NCI-H2227 (cell line): ENCODE data around the gene PNPLA7.
"Not testable (repeated sequence)": the region's sequence is repeated elsewhere in the genome, so short reads cannot be mapped to it uniquely, and the experiment has no call there.

Experiments used
- DNase-seq: peaks from one replicate; lab custom pipeline; 2025; ENCODE audit not compliant: unreplicated experiment; lab: John Stamatoyannopoulos, UW

Gene PNPLA7

DNA sequence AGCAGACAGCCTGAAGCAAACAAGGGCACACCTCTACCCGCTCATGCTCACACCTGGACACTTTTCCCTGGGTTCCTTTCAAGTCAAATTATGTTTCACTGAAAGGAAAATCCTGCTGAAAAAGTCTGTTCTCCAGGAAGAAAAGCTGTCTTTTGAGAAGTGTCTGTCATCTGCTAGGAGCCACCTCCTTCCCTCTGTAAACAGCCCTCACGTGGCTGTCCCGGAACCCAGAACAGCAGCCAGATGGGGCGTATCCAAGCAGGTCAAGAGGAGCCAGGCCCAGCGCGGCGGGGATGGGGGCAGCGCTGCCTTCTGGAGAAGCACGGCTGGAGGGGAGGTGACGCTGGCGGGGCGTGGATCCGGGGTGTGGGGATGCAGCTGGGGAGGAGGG, at the start of gene PNPLA7:
TSS of gene PNPLA7 (minus strand) at position 172 of the 391 bp plus-strand sequence. CDS start 205 bp downstream, outside the sequence.
- peak; percentile 84 for DNase-seq

DNA sequence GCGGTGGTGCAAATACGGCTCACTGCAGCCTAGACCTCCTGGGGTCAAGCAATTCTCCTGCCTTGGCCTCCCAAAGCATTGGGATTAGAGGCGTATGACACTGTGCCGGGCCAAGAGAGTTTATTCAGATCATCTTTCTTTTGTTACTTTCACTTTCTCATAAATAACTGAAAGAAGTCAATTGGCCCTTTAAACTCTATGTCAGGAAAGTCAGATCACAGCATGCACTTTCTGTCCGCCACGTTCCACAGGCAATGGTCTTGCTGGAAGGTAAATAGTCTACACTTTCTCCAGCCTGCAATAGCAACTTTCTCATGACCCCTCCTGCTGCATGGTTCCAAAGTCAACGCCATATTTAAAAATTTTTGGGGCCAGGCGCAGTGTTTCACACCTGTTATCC, 48.7 kb upstream of the PNPLA7 start:
- DNase-seq: no peak

DNA sequence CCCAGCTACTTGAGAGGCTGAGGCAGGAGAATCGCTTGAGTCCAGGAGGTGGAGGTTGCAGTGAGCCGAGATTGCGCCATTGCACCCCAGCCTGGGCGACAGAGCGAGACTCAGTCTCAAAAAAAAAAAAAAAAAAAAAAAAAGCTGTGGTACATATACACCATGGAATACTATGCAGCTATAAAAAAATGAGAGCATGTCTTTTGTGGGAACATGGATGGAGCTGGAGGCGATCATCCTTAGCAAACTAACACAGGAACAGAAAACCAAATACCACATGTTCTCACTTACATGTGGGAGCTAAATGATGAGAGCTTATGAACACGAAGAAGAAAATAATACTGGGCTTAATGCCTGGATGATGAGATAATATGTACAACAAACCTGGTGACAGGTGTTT, 46.4 kb upstream of the PNPLA7 start:
- DNase-seq: not testable (repeated sequence)

DNA sequence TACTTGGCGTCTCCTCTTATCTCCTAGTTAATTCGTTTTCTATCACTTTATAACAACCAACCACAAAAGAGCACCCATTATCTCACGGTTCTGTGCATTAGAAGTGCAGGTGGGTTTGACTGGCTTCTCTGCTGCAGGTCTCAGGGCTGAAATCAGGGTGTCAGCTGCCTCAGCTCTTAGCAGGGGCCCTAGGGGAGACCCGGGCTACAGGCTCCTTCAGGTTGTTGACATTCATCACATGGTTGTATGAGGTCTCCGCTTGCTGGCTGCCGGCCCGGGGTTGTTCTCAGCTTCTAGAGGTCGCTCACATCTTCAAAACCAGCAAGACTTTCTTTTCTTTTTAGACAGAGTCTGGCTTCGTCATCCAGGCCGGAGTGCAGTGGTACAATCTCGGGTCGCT, 43.0 kb upstream of the PNPLA7 start:
- DNase-seq: no peak

DNA sequence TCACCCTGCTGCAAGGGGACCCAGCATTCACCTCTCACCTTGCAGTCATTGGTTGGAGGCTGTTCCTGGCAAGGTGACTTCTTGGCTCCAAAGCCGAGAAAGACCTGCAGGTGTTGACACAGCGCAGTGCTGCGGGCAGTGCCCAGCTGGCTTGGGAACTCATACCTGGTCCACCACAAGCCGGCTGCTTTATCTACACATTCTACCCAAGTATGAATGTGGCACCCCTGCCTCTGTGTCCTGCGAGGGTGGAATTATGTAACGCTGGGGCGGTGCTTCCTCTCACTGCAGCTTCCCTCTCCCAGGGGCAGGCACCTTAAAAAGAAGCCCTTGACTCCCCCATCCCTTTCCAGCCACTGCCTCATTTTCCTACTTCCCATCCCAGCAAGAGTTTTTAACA, 42.6 kb upstream of the PNPLA7 start:
- DNase-seq: no peak

DNA sequence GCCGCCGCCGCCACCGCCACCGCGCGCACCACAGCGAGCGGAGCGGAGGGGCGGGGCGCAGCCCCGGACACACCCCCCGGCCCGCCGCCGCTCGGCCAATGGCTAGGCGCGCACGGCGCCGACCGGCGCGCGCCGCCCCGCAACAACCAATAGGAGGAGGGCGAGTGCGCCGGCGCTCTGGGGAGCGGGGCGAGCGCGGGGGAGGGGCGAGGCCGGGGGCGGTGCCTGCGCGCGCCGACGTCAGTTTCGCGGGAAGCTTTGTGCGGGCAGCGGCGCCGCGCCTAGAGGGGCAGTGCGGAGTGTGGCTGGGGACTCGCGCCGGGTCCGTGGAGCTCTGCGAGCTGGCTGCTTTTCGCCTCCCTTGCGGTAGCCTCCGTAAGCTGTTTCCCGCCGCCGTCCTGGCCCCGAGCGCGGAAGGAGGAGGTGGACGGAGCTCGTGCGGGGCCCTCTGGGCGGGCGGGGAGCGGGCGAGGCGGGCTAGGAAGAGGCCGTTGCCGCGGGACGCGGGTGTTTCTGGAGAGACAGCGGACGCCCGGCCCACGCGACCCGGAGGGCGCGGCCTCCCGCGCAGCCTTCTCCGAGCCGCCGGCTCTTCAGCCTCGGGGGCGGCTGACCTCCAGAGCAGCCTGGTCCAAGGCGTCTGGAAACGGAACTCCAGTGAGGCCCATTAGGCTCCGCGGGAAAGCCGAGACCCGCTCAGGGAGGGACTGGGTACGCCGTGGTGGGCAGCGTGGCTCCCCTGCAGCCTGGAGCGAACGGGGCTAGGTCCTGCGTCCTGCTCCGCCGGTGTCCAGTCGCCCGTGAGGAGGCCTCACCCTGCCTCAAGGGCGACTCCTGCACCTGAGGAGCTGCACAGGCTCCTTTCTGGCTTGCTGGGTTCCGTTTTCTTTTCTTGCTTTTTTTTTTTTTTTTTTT, 40.5 kb upstream of the PNPLA7 start, which contains the start of gene ZMYND19:
TSS of gene ZMYND19 (minus strand) at position 44 of the 915 bp plus-strand sequence. CDS start 249 bp downstream, outside the sequence.
- peak; percentile 89 for DNase-seq

DNA sequence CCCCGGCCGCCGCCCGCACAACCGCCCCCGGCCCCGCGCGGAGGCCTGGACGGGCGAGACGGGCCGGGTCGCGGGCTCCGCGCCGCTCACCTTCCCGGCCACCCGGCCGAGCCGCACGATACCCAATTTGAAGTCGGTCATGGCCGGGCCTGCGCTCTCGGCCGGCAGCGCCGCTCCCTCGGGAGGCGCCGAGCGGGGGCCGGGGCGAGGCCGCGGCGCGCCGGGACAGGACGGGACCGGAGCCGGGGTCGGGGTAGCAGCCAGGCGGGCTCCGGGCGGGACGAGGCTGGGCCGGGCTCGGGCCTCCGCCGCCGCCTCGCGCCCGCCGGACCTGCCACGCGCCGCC, 39.9 kb upstream of the PNPLA7 start:
- no peak for DNase-seq

DNA sequence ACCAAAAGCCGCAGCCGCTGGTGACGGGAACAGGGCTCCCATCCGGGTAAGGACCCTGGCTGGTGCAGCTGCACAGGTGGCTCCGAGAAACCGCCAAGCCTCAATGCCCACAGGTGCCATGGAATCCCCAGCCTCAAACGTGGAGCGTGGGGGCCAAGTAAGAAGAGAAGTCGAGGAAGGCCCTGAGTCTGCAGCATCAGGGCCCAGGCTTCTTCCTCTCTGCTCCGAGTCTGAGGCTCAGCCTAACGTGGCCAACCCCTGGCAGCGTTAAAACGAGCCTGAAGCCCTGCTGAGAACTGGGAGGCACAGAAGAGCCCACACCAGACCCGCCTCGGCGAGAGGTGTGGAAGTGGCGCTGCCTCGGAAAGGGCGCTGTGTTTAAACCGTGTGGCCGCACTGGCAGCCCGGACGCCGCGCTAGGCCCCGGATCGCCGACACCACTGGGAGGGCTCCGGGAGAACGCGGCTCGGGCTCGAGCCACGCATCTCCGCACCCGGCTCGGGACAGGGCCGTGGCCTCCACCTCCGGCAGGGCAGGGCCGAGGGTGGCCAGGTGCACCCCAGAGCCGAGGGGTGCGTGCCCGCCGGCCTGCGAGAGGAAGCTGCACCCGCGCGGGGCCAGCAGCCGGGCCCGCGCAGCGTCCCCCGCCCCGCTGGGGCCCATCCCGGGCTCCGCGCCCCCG, 39.4 kb upstream of the PNPLA7 start:
- DNase-seq: no peak

DNA sequence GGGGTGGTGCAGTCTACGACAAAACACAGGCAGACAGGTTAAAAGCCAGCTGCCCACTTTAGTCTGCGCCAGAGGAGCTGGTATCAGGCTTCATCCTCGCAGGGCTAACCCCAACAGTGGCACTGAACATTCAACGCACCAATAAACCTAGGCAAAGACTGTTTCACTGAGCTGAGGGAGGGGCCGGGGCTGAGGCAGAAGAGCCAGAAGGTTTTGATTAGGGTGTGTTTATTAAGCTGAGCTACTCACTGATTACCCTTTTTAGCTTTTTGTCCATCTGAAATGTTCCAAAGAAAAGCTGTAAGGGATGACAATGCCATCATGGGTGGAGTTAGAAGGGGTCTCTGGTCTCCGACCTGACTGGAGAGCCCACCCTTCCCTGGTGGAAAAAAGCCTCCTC, 38.7 kb upstream of the PNPLA7 start:
- DNase-seq: no peak

DNA sequence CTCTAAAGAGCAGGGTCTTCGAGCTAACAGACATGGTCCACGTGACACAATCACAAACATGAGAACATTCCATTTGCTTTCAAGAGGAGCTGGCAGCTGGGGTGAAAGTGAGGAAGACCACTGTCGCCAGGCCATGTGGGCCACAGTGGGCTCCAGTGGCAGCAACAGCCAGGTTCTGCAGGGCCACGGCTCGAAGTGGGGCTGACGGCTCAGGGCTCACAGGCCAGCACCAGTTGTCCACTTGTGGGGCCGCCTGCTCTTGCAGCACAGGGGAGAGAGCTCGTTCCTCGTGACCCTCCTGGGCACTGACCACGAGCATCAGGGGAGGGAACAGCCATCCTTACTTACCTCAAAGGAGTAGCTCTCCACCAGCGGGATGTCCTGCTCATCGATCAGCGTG, 38.1 kb upstream of the PNPLA7 start:
- DNase-seq: no peak

DNA sequence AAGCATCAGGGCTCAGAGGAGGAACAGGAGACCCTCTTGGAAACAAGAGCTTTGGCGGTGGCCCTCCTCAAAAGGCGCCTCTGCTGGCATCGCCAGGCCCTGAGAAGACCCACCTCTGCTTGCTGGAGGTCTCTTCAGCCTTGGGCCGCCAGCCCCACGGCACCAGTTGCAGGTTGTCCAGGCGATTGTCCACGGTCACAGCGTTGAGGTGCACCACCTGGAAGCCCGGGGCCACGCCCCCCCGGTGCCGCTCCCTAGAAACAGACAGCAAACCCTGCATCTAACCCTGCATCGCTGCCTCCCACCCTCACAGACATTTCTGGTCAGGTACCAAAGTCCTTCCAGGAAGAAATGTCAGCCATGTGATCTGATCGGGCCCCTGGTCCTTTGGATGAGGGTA, 36.7 kb upstream of the PNPLA7 start:
- no peak for DNase-seq

DNA sequence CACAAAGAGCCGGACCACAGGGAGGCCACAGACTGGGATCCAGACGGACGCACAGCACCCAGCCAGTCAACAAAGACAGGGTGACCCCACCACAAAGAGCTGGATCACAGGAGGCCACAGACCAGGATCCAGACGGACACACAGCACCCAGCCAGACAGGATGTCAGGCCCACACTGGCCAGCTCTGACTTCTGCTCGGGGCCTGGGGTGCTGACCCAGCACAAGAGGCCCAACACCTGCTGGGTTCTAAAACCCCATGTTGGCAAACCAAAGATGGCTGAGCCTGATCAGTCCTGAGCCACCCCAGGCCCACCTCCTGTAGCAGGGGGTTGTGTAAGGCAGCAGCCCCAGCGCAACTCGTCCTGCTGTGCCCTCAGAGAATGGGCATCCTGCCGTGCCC, 33.8 kb upstream of the PNPLA7 start:
- no peak for DNase-seq

DNA sequence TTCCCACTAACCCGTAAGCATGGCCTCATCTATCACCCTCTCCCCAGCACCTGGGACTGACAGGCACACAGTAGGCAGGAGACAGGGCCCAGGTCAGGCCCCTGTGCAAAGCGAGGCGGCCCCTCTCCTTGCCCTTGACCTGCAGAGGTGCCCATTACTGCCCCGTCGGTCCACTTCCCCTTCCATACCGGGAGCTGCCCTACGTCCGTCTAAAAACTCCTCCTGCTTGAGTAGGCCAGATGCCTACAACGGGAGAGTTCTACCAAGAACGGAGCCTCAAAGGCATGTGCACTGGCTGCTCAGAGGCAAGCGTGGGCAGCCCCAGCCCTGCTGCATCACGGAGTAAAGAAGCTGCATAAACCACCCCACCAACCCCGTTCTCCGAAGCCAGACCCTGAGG, 33.1 kb upstream of the PNPLA7 start:
- DNase-seq: no peak

DNA sequence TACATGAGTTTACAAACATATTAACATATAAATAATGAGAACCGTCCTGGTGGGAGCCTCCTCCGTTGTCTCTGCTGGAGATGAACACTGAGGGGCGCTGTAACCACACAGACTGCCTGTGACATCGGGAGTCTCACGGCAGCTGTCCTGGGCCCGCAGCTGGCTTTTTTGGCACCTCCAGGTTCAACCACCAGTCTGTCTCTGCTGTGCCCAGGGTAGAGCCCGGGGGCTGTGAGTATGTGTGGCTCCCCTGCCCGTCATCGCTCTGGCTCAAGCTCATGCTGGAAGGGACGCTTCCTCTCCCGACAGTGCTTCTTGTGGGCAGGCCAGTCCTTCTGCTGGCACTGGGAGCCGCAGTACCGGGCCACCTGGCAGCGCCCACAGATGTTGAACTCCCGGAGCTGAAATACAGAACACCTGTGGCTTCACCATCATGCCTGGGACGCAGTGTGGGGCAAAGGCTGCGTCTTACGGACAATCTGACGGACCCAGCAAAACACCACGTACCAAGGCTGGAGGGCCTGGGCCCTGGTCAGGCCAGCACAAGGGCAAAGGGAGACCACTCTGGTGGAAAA, 32.2 kb upstream of the PNPLA7 start:
- no peak for DNase-seq

DNA sequence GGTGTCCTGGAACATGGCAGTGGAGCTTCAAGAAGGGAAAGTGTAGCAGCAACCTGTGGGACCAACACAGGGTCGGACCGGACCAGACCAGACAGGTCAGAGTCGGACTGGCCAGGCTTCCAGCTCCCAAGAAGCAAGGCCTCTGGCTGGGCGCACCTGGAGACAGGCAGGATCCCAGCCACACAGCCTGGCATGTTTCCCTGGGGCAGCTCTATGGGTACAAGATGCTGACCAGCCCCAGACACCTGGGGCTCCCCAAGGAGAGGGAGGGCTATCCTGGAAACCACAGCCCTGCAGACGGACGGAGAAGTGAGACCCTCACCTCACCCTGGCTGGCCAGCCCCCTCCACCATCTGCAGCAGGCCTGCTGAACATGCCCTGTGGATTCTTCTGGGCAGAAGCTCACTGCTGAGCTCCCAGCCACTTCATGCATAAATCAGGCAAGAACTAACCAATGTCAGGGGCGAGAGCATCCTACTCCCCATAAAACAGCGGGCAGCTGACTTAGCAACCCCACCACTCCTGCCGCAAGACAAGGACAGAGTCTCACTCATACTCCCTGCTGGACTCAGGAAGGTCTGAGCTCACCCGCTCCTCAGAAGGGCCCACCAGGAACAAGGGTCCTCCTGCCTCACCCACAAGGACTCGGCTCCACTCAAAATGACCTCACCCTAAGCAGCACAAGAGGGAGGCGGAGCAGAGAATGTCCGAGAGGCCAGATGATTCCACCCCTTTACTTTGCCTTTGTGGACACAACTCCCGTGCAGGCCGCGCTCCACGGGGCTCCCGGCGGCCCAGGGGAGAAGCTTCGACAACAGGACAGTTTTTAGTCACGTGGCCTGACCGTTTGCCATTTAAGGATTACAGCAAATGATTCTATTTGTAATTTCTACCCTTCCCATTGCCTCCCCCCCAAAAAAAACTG, 31.4 kb upstream of the PNPLA7 start:
- no peak for DNase-seq

DNA sequence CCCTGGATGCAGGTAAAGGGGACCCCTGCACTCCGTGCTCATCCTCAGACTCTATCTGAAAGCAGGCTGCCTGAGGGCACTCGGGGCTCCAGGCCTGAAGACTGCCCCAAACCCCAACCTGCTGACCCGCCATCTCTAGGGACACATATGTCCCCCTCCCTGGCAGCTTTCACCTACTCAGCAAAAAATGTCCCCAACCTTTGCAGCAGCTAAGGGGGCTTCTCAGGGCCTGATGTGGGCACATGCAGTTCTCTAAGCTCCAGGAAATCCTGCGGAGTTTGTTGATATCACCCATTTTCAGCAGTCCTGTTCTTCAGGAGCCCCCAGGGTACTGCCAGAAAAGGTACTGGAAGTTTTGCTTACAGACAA, 30.7 kb upstream of the PNPLA7 start:
- DNase-seq: no peak

DNA sequence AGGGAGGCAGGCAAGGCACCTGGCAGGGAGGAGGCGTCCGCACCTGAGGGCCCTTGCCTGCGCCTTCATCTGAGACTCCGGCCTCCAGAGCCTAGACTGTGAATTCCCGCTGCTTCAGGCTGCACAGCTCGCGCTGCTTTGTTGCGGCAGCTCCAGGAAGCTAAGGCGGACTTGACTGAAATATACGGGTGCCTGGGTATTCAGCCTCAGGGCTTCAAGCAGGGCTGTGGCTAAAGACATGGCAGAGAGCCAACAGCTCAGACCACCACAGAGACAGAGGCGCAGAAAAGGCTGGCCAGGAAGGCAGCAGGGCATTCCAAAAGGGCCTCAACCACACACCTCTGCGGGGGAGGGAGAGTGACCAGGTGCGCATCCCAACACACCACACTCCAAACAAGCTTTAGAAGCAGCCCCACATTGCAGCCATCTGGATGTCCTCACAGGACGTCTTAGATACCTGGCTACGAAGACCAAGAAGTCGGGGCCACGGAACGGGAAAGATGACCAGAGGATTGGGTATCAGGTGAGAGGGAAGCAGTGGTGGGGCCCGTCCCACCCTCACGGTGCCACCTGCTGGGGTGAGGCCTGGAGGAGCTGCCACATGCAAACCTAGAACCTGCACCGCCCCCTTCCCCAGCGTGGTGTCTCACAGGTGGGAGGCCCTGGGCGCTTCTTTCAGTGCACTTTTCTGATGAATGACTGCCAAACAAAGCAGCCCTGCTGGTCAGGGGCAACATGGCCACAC, 30.2 kb upstream of the PNPLA7 start:
- DNase-seq: peak; percentile 17

DNA sequence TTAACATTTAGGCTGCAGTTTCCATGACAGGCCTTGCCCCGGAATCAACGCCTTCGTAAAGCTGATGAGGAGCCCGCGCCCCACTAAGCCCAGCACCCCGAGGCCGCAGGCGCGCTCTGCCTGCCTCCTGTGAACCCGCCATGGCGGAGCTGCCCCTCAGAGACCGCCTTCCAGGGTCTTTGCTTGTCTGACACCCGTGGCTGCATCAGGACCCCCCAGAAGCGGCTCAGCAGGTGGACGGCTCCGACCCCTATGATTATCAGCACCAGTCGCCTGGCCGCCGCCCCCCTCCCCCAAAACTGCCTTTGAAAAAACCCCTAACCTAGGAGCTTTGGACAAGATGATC, 29.0 kb upstream of the PNPLA7 start:
- DNase-seq: no peak

DNA sequence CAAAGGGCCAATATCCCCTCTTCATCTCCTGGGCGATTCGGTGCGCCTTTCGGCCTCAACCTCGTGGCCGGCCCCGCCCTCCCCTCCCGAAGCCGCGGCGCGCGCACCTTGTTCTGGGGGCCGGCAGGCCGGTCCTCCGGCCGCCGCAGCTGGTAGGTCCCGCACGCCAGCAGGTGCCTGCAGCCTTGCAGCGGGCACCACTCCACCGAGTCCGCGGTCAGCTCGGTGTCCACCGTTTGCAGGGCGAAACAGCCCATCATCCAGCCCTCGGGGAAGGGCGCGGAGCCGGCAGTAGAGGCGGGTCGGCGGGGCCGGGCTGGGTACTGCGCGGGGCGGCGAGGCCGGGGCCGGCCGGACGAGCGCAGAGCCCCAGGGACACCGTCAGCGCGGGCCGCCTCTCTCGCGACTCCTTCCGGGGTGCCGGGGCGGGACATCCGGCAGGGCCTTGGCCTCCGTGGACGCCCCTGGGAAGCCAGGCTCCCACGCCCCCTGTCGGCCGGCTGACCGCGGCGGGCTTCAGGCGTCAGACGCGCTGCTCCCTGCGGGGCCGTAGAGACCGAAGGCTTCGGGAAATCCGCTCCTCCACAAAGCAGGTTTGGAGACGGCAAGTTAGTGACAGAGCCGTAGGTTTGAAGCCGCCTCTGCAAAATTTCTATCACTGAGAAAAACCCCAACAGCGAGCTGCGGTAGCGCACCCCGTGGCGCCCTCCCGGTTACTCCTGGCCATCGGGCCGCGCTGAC, 28.5 kb upstream of the PNPLA7 start, which contains the start of gene DPH7:
TSS of gene DPH7 (minus strand) at position 408 of the 741 bp plus-strand sequence. CDS start at position 260, 148 bp downstream.
- peak; percentile 94 for DNase-seq
